HUDEP-2 (cell line): ENCODE results near the gene FGF14.

Experiments used
- DNase-seq, 76 experiments: peaks; one replicate each; lab custom pipeline; 2025; ENCODE audit not compliant: unreplicated experiment in 76 of 76; lab: John Stamatoyannopoulos, UW

The FGF14 gene

GRCh38 chr13:101946401-101946800 lies 455.4 kb downstream of the FGF14 start:
- no peak for DNase-seq

GRCh38 chr13:101945435-101945834 lies 456.4 kb downstream of the FGF14 start:
- no peak for DNase-seq

GRCh38 chr13:101944521-101944920 lies 457.3 kb downstream of the FGF14 start:
- no peak for DNase-seq

- DNase-seq = no peak
Observed at GRCh38 chr13:101942535-101943157, 459.2 kb downstream of the FGF14 start.

GRCh38 chr13:101942038-101942437 lies 459.8 kb downstream of the FGF14 start:
- peak in 7 of 76 experiments; percentile 7 to 48 (median 21) for DNase-seq

- no peak for DNase-seq
Observed at GRCh38 chr13:101941095-101941783, 460.6 kb downstream of the FGF14 start.

GRCh38 chr13:101939370-101939769 lies 462.5 kb downstream of the FGF14 start:
- DNase-seq = no peak

GRCh38 chr13:101935828-101936227 lies 466.0 kb downstream of the FGF14 start:
- no peak for DNase-seq

- no peak for DNase-seq
Observed at GRCh38 chr13:101931186-101931585, 470.7 kb downstream of the FGF14 start.

GRCh38 chr13:101930331-101930730 lies 471.5 kb downstream of the FGF14 start:
- DNase-seq = no peak

GRCh38 chr13:101925731-101926130 lies 476.1 kb downstream of the FGF14 start:
- no peak for DNase-seq

GRCh38 chr13:101919541-101920181 lies 482.2 kb downstream of the FGF14 start:
- peak in 4 of 76 experiments; percentile 2 to 20 (median 9) for DNase-seq

- no peak for DNase-seq
Observed at GRCh38 chr13:101917833-101918661, 483.8 kb downstream of the FGF14 start.

GRCh38 chr13:101917475-101917810 lies 484.4 kb downstream of the FGF14 start:
- DNase-seq = no peak

- DNase-seq = no peak
Observed at GRCh38 chr13:101916775-101917474, 484.9 kb downstream of the FGF14 start.

- peak in 1 of 76 experiments; percentile 3 for DNase-seq
Observed at GRCh38 chr13:101916108-101916774, 485.6 kb downstream of the FGF14 start.

GRCh38 chr13:101915755-101916107 lies 486.1 kb downstream of the FGF14 start:
- no peak for DNase-seq

GRCh38 chr13:101915331-101915730 lies 486.5 kb downstream of the FGF14 start:
- no peak for DNase-seq

GRCh38 chr13:101911752-101912151 lies 490.1 kb downstream of the FGF14 start:
- DNase-seq = no peak

- DNase-seq = no peak
Observed at GRCh38 chr13:101903890-101904289, 498.0 kb downstream of the FGF14 start.
